Peyer's patch (tissue), 4 donors: ENCODE results near the gene AP2A1. TPM values are rescaled to one million over a fixed set of nuclear protein-coding genes. Genes with fewer than 3 reads are reported as not detected.

Experiments used
- DNase-seq, 3 donors: peaks; one replicate each; pipeline ENCODE4 v3.0.0-alpha.2; 2017 to 2019
- H3K27ac ChIP-seq, 4 donors: fragments of 200-600 bp; sonication (generic); one replicate each; pipeline ENCODE4 v1.5.1; 2016 to 2019
- H3K27me3 ChIP-seq, 2 donors: fragments of 200-600 bp; sonication (generic); one replicate each; pipeline ENCODE4 v1.5.1; 2019
- H3K36me3 ChIP-seq, 3 donors: fragments of 200-600 bp; sonication (generic); one replicate each; pipeline ENCODE4 v1.5.1; 2016 to 2019
- H3K4me1 ChIP-seq, 4 donors: fragments of 200-600 bp; sonication (generic); one replicate each; pipeline ENCODE4 v1.5.1; 2016 to 2019
- H3K4me3 ChIP-seq, 4 donors: fragments of 200-600 bp; sonication (generic); 1 replicate in 3 of 4; 2 replicates in 1 of 4; pipeline ENCODE4 v1.5.1; 2016 to 2019; ENCODE audit warnings: mild to moderate bottlenecking in 1 of 4
- H3K9me3 ChIP-seq, 4 donors: fragments of 200-600 bp; sonication (generic); one replicate each; pipeline ENCODE4 v1.5.1; 2016 to 2019; ENCODE audit warnings: mild to moderate bottlenecking in 1 of 4
- CTCF ChIP-seq, 6 experiments: fragments of 450-650 bp in 4 of 6; fragments of 200-600 bp in 2 of 6; sonication (generic) in 1 of 6; IDR thresholded peaks; one replicate each; pipeline ENCODE4 v1.5.1; 2017 to 2019; ENCODE audit warnings: antibody characterized with exemption in 6 of 6, mild to moderate bottlenecking in 3 of 6, moderate library complexity in 1 of 6
- POLR2A ChIP-seq, 2 donors: fragments of 450-650 bp; IDR thresholded peaks; one replicate each; pipeline ENCODE4 v1.5.1; 2017; ENCODE audit warnings: antibody characterized with exemption in 2 of 2, mild to moderate bottlenecking in 2 of 2, moderate library complexity in 2 of 2
- total RNA-seq, 4 donors: library from RNA; depleted of rRNA; stranded (reverse); fragments of >200 nt; gene quantifications; one replicate each; pipeline ENCODE4 v1.1.0, GENCODE V29; 2016

Gene AP2A1
- total RNA-seq, 4 donors from 2014 or later: 57.8 to 102 (median 85.1) TPM

- peaks cover 0 to 11% (median 0%) of the 10 kb centered on the region in 3 donors for H3K36me3 ChIP-seq
- peak within 1 kb of the TSS; percentile 91 to 98 (median 96) for H3K4me3 ChIP-seq
- H3K27me3 ChIP-seq: no peaks in the 10 kb centered on the region
- no peaks in the 10 kb centered on the region for H3K9me3 ChIP-seq
- H3K4me1 ChIP-seq: peaks cover 0 to 17% (median 9%) of the 10 kb centered on the region in 4 donors
- TF ChIP-seq CTCF (IDR thresholded peaks at IDR 0.05) (peak in 2 of 6 experiments; percentile 5 to 13), POLR2A (IDR thresholded peaks at IDR 0.05) (peak; percentile 65 to 81)
- peak; percentile 90 to 96 (median 95) for DNase-seq
- H3K27ac ChIP-seq: peak within 1 kb of the TSS; percentile 95 to 100 (median 99)
Measured at GRCh38 chr19:49850487-49851342, 83.9 kb downstream of the AP2A1 start, which contains the start of gene PTOV1. Gene PTOV1, plus strand, starts transcription at chr19:49851159.

- DNase-seq: peak in 2 of 3 donors; percentile 45 to 55
- TF ChIP-seq CTCF (IDR thresholded peaks at IDR 0.05) (no peak), POLR2A (IDR thresholded peaks at IDR 0.05) (no peak)
- Histone ChIP-seq H3K27me3 (no peaks in the 10 kb centered on the region), H3K9me3 (no peaks in the 10 kb centered on the region), H3K4me3 (peak overlapping the region; percentile 91 to 98 (median 96)), H3K36me3 (peaks cover 0 to 21% (median 0%) of the 10 kb centered on the region in 3 donors), H3K4me1 (peaks cover 0 to 17% (median 9%) of the 10 kb centered on the region in 4 donors), H3K27ac (peak overlapping the region; percentile 95 to 100 (median 99))
Measured at GRCh38 chr19:49851456-49852259, 84.9 kb downstream of the AP2A1 start.

- Histone ChIP-seq H3K4me3 (peak overlapping the region in 2 of 4 donors; percentile 96 to 98), H3K4me1 (peaks cover 0 to 17% (median 9%) of the 10 kb centered on the region in 4 donors), H3K36me3 (peaks cover 0 to 31% (median 0%) of the 10 kb centered on the region in 3 donors), H3K27ac (no peak overlapping the region), H3K9me3 (no peaks in the 10 kb centered on the region), H3K27me3 (no peaks in the 10 kb centered on the region)
- TF ChIP-seq CTCF (IDR thresholded peaks at IDR 0.05) (no peak), POLR2A (IDR thresholded peaks at IDR 0.05) (no peak)
- DNase-seq: no peak
Measured at GRCh38 chr19:49852631-49853126, 85.9 kb downstream of the AP2A1 start.

- TF ChIP-seq POLR2A (IDR thresholded peaks at IDR 0.05) (no peak), CTCF (IDR thresholded peaks at IDR 0.05) (no peak)
- peaks cover 0 to 17% (median 6%) of the 10 kb centered on the region in 4 donors for H3K4me1 ChIP-seq
- peaks cover 0 to 43% (median 0%) of the 10 kb centered on the region in 3 donors for H3K36me3 ChIP-seq
- H3K9me3 ChIP-seq: no peaks in the 10 kb centered on the region
- no peak for DNase-seq
- no peak overlapping the region for H3K4me3 ChIP-seq
- no peak overlapping the region for H3K27ac ChIP-seq
- no peaks in the 10 kb centered on the region for H3K27me3 ChIP-seq
Measured at GRCh38 chr19:49853852-49854377, 87.1 kb downstream of the AP2A1 start.
